Neutrophil (primary cell): ENCODE results near the gene OTUB1.

Experiments used
- H3K27ac ChIP-seq: fragments of 200-600 bp; sonication (generic); 2 replicates; pipeline ENCODE4 v1.5.1; 2016; ENCODE audit warnings: mild to moderate bottlenecking, moderate library complexity
- H3K27me3 ChIP-seq: fragments of 200-600 bp; sonication (generic); 2 replicates; pipeline ENCODE4 v1.6.0; 2016; ENCODE audit warnings: mild to moderate bottlenecking
- H3K36me3 ChIP-seq: fragments of 200-600 bp; sonication (generic); 2 replicates; pipeline ENCODE4 v1.5.1; 2017
- H3K4me1 ChIP-seq, 2 experiments: fragments of 200-600 bp in 1 of 2; sonication (generic) in 1 of 2; 1 replicate in 1 of 2; 2 replicates in 1 of 2; pipeline versions ENCODE4 v1.5.1 to v1.6.1; 2013 to 2016; ENCODE audit warnings: low read depth in 1 of 2, low read length in 1 of 2, mild to moderate bottlenecking in 1 of 2, moderate library complexity in 1 of 2; ENCODE audit not compliant: control insufficient read depth in 1 of 2, insufficient read depth in 1 of 2
- H3K4me3 ChIP-seq, 2 experiments: fragments of 200-600 bp in 1 of 2; sonication (generic) in 1 of 2; 1 replicate in 1 of 2; 2 replicates in 1 of 2; pipeline ENCODE4 v1.5.1; 2013 to 2016; ENCODE audit warnings: low read depth in 1 of 2, low read length in 1 of 2, mild to moderate bottlenecking in 1 of 2, moderate library complexity in 1 of 2
- H3K9me3 ChIP-seq: fragments of 200-600 bp; sonication (generic); 2 replicates; pipeline ENCODE4 v1.5.1; 2016
- CTCF ChIP-seq: fragments of 200-600 bp; sonication (generic); IDR thresholded peaks from 2 replicates; pipeline ENCODE4 v1.5.1; 2016; ENCODE audit warnings: antibody characterized with exemption

OTUB1 gene

GRCh38 chr11:64015510-64015909 is 29.3 kb downstream of the OTUB1 start:
- TF ChIP-seq CTCF = no peak
- Histone ChIP-seq H3K27ac (no peak overlapping the region), H3K9me3 (no peaks in the 10 kb centered on the region), H3K36me3 (no peaks in the 10 kb centered on the region), H3K27me3 (peaks cover 8% of the 10 kb centered on the region), H3K4me1 (no peaks in the 10 kb centered on the region), H3K4me3 (no peak overlapping the region)

GRCh38 chr11:64015935-64016845 is 30.0 kb downstream of the OTUB1 start:
- no peak overlapping the region for H3K4me3 ChIP-seq
- no peaks in the 10 kb centered on the region for H3K9me3 ChIP-seq
- no peaks in the 10 kb centered on the region for H3K4me1 ChIP-seq
- peaks cover 4% of the 10 kb centered on the region for H3K27me3 ChIP-seq
- no peak overlapping the region for H3K27ac ChIP-seq
- no peaks in the 10 kb centered on the region for H3K36me3 ChIP-seq
- no peak for TF ChIP-seq CTCF

GRCh38 chr11:64017945-64018224 is 31.6 kb downstream of the OTUB1 start:
- Histone ChIP-seq H3K9me3 (no peaks in the 10 kb centered on the region), H3K27me3 (no peaks in the 10 kb centered on the region), H3K4me1 (no peaks in the 10 kb centered on the region), H3K36me3 (no peaks in the 10 kb centered on the region), H3K4me3 (no peak overlapping the region), H3K27ac (no peak overlapping the region)
- TF ChIP-seq CTCF = no peak

- no peak overlapping the region for H3K4me3 ChIP-seq
- no peak for TF ChIP-seq CTCF
Observed at GRCh38 chr11:64018310-64018709, 32.1 kb downstream of the OTUB1 start.

GRCh38 chr11:64019106-64020037 is 33.1 kb downstream of the OTUB1 start:
- Histone ChIP-seq H3K4me1 (no peaks in the 10 kb centered on the region), H3K4me3 (no peak overlapping the region), H3K27me3 (no peaks in the 10 kb centered on the region), H3K9me3 (no peaks in the 10 kb centered on the region), H3K27ac (no peak overlapping the region), H3K36me3 (no peaks in the 10 kb centered on the region)
- TF ChIP-seq CTCF = no peak

More at GRCh38 chr11:64018310-64018709, 32.1 kb downstream of the OTUB1 start:
- Histone ChIP-seq H3K36me3 (no peaks in the 10 kb centered on the region), H3K4me1 (no peaks in the 10 kb centered on the region), H3K27me3 (no peaks in the 10 kb centered on the region), H3K9me3 (no peaks in the 10 kb centered on the region), H3K27ac (no peak overlapping the region)
